HG03196 (cell line): Measurements from ENCODE around the gene PKP3.
"Not testable (repeated sequence)": the region's sequence is repeated elsewhere in the genome, so short reads cannot be mapped to it uniquely, and the experiment has no call there.

Experiments used
- ATAC-seq: cut with Tn5 transposase; IDR thresholded peaks from one replicate; pipeline ENCODE4 v1.9.1; 2021; ENCODE audit not compliant: unreplicated experiment

The PKP3 gene

GRCh38 chr11:377883-378500 is 16.0 kb upstream of the PKP3 start:
- ATAC-seq: no peak

DNA sequence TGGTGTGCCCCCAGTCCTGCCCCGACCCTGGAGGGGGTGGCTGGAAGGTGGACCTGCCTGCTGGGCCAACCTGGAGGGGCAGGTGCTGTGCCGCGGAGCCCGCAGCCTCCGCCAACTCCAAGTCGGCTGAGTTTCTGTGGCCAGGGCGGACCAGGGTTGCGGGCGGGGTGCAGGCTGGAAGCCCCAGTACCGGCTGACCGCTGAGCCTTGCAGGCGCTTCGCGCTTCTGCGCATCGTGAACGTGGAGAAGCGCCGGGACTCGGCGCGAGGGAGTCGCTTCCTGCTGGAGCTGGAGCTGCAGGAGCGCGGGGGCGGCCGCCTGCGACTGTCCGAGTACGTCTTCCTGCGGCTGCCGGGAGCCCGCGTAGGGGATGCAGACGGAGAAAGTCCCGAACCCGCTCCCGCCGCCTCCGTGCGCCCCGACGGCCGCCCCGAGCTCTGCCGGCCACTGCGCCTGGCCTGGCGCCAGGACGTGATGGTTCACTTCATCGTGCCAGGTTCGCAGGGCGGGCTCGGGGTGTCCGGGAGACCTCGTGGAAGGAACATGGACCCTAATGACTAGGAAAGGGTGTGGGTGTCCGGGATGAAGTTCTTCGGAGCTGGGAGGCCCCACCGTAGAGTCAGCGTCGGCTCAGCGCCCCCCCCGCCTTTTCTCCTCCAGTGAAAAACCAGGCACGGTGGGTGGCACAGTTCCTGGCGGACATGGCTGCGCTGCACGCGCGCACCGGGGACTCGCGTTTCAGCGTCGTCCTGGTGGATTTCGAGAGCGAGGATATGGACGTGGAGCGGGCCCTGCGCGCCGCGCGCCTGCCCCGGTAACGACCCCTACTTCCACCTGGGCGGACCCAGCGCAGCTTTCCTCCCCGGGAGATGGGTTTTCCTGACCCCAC is 14.6 kb upstream of the PKP3 start:
- no peak for ATAC-seq

DNA sequence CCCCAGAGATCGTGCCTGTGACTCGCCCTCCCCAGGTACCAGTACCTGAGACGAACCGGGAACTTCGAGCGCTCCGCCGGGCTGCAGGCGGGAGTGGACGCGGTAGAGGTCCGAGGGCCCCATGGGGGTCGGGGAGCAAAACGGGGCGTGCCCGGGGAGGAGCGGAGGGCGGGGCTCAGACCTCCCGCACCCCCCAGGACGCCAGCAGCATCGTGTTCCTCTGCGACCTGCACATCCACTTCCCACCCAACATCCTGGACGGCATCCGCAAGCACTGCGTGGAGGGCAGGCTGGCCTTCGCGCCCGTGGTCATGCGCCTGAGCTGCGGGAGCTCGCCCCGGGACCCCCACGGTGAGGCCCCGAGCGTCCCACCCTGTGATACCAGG is 13.9 kb upstream of the PKP3 start:
- ATAC-seq: no peak

DNA sequence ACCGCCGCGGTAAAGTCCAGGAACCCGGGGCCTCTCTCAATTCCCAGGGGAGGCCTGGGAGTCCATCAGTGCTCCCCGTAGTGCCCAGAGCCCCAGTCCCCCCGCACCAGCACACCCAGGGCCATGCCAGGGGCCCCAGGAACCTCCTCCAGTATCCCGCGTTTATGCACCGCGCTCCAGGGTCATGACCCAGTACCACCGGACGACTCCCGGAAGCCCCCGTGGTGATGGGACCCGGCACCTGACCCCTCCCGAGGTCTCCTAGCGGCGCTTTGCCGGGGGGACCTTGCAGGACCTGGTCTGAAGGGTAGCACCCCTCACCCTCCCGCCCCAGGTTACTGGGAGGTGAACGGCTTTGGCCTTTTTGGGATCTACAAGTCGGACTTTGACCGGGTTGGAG is 13.5 kb upstream of the PKP3 start:
- no peak for ATAC-seq

- ATAC-seq: no peak
Observed at GRCh38 chr11:380996-381395, 13.0 kb upstream of the PKP3 start.

GRCh38 chr11:381501-382072 is 12.4 kb upstream of the PKP3 start:
- no peak for ATAC-seq

GRCh38 chr11:382081-382629 is 11.9 kb upstream of the PKP3 start:
- ATAC-seq: no peak

DNA sequence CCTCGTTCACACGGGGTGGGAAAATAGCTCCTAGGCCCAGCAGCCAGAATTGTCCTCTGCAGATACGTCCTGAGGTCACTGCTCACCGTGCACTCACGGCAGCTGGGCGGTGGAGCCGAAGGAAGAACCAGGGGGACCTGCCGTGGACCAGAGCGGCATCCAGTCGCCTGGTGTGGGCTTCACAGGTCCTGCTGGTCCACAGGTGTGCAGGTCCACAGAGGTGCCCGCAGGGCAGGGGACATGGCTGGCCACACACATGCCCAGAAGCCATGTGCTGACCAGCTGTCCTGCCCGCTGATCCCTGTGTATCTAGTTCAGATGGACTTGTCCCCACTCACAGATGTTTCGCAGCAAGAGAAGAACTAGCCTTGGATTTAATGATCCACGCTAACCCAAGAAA is 10.6 kb upstream of the PKP3 start:
- ATAC-seq: no peak

DNA sequence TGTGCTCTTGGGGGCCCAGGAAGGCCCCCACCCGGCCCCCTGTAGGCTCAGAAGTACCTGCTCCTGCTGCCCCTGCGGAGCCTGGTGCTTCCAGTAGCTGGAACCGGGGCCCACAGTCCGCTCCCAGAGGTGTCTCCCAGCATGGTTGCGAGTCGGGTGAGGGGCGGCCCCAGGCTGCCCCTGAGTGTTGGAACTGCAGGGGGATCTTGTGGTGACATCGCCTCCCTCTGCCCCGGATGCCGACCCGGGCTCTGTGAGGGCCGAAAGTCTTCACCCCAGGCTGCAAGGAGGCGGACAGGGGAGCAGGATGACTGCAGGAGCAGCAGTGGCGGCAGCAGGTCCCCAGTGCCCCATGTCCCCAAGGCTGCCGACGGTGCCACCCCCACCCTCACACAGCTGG is 9.5 kb upstream of the PKP3 start:
- ATAC-seq: no peak

GRCh38 chr11:385594-386351 is 8.2 kb upstream of the PKP3 start:
- no peak for ATAC-seq

DNA sequence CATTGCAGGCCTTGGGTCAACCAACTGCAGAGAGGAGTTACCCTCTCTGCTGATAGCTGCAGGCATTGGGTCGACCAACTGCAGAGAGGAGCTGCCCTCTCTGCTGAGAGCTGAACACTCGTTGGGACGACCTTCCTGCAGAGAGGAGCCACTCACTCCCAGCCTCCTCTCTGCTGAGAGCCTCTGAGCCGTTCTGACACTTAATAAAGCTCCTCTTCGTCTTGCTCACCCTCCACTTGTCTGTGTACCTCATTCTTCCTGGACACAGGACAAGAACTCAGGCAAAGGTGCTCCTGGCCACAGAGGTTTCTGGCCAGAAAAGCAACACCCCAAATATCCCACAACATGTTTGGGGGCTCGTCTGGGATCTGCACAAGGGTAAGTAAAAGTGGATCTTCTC is 7.5 kb upstream of the PKP3 start:
- ATAC-seq: no peak

- ATAC-seq: no peak
Observed at GRCh38 chr11:387193-387793, 6.7 kb upstream of the PKP3 start.

DNA sequence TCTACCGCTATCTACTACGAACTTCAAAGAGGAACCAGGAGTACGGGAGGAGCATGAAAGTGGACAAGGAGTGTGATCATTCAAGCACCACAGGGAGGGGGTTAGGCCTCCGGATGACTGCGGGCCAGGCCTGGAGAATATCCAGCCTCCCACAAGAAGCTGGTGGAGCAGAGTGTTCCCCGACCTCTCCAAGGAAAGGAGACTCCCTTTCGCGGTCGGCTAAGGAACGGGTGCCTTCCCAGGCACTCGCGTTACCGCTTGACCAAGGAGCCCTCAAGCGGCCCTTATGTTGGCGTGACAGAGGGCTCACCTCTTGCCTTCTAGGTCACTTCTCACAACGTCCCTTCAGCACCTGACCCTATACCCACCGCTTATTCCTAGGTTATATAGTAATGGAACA is 4.6 kb upstream of the PKP3 start:
- not testable (repeated sequence) for ATAC-seq

- no peak for ATAC-seq
Observed at GRCh38 chr11:390175-390574, 3.8 kb upstream of the PKP3 start.

GRCh38 chr11:391117-392017 is 2.6 kb upstream of the PKP3 start:
- no peak for ATAC-seq

GRCh38 chr11:392102-392777 is 1.8 kb upstream of the PKP3 start:
- no peak for ATAC-seq

- ATAC-seq: no peak
Observed at GRCh38 chr11:393219-394033, 583 bp upstream of the PKP3 start.

- no peak for ATAC-seq
Observed at GRCh38 chr11:394858-395655, 1.0 kb downstream of the PKP3 start.
